Osteocyte (in vitro differentiated cells): ENCODE data around the gene PANK4. TPM values are rescaled to one million over a fixed set of nuclear protein-coding genes. Genes with fewer than 3 reads are reported as not detected.
"Not testable (repeated sequence)": the region's sequence is repeated elsewhere in the genome, so short reads cannot be mapped to it uniquely, and the experiment has no call there.

Source experiments
- DNase-seq: peaks from one replicate; pipeline ENCODE4 v3.0.0; 2021; ENCODE audit warnings: mixed read lengths; ENCODE audit not compliant: unreplicated experiment; ENCODE audit errors: extremely low spot score
- H3K27ac Mint-ChIP-seq: one replicate; pipeline ENCODE4 v1.8.0; 2021; ENCODE audit warnings: mild to moderate bottlenecking, mixed read lengths; ENCODE audit not compliant: unreplicated experiment
- H3K27me3 Mint-ChIP-seq: one replicate; pipeline ENCODE4 v1.8.0; 2021; ENCODE audit warnings: mixed read lengths; ENCODE audit not compliant: unreplicated experiment
- H3K36me3 Mint-ChIP-seq: one replicate; pipeline ENCODE4 v1.8.0; 2021; ENCODE audit warnings: mixed read lengths; ENCODE audit not compliant: unreplicated experiment
- H3K4me1 Mint-ChIP-seq: one replicate; pipeline ENCODE4 v1.8.0; 2021; ENCODE audit warnings: mixed read lengths; ENCODE audit not compliant: unreplicated experiment
- H3K4me3 Mint-ChIP-seq: one replicate; pipeline ENCODE4 v1.8.0; 2021; ENCODE audit warnings: mild to moderate bottlenecking, moderate library complexity, mixed read lengths; ENCODE audit not compliant: unreplicated experiment
- H3K9me3 Mint-ChIP-seq: one replicate; pipeline ENCODE4 v1.8.0; 2021; ENCODE audit warnings: mixed read lengths; ENCODE audit not compliant: unreplicated experiment
- total RNA-seq: library from RNA; stranded (reverse); gene quantifications from 2 replicates; pipeline ENCODE4 v1.2.1, GENCODE V29; 2021
- TF ChIP-seq, protein P1 (sequence below): fragments of 200-600 bp; sonication (generic); IDR thresholded peaks from 2 replicates; pipeline ENCODE4 v1.5.0; 2021; ENCODE audit warnings: antibody characterized with exemption, mild to moderate bottlenecking, moderate library complexity

Gene PANK4
- total RNA-seq, 1 donor from 2014 or later, result 34.4 TPM

DNA sequence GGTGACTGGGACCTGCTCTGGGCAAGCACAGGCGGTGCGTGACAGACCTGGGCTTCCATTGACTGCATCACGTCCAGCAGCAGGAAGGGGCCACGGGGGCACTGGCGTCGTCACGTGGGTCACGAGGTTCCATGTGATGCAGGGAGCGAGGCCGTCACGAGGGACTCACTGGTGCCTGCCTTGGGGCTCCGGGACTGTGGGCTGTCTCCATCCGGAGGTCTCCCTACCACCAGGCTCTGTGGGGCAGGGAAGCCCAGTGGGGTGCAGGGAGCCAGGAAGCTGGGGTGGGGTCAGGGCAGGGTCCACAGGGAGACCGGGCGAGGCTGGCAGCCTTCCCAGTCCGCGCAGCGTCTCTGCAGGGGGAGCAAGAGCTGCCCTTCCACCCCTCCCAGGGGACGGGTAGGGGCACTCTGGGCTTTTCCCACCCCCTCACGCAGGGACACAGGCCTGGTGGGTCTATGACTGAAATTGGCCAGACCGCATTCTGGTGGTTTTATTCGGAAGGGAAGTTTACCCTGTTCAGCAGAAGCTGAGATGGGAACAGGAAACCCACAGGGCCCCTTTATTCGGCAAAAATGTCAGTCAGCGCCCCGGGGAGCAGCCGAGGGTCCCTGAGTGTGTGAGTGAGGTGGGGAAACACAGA lies 29.4 kb upstream of the PANK4 start:
- TF ChIP-seq, protein P1, sequence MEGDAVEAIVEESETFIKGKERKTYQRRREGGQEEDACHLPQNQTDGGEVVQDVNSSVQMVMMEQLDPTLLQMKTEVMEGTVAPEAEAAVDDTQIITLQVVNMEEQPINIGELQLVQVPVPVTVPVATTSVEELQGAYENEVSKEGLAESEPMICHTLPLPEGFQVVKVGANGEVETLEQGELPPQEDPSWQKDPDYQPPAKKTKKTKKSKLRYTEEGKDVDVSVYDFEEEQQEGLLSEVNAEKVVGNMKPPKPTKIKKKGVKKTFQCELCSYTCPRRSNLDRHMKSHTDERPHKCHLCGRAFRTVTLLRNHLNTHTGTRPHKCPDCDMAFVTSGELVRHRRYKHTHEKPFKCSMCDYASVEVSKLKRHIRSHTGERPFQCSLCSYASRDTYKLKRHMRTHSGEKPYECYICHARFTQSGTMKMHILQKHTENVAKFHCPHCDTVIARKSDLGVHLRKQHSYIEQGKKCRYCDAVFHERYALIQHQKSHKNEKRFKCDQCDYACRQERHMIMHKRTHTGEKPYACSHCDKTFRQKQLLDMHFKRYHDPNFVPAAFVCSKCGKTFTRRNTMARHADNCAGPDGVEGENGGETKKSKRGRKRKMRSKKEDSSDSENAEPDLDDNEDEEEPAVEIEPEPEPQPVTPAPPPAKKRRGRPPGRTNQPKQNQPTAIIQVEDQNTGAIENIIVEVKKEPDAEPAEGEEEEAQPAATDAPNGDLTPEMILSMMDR, result no peak
- DNase-seq, result no peak
- peak overlapping the region; percentile 90 for H3K27ac Mint-ChIP-seq
- no peaks in the 10 kb centered on the region for H3K27me3 Mint-ChIP-seq
- no peaks in the 10 kb centered on the region for H3K9me3 Mint-ChIP-seq
- H3K36me3 Mint-ChIP-seq, result no peaks in the 10 kb centered on the region
- peak overlapping the region; percentile 66 for H3K4me3 Mint-ChIP-seq
- H3K4me1 Mint-ChIP-seq, result peaks cover 22% of the 10 kb centered on the region

DNA sequence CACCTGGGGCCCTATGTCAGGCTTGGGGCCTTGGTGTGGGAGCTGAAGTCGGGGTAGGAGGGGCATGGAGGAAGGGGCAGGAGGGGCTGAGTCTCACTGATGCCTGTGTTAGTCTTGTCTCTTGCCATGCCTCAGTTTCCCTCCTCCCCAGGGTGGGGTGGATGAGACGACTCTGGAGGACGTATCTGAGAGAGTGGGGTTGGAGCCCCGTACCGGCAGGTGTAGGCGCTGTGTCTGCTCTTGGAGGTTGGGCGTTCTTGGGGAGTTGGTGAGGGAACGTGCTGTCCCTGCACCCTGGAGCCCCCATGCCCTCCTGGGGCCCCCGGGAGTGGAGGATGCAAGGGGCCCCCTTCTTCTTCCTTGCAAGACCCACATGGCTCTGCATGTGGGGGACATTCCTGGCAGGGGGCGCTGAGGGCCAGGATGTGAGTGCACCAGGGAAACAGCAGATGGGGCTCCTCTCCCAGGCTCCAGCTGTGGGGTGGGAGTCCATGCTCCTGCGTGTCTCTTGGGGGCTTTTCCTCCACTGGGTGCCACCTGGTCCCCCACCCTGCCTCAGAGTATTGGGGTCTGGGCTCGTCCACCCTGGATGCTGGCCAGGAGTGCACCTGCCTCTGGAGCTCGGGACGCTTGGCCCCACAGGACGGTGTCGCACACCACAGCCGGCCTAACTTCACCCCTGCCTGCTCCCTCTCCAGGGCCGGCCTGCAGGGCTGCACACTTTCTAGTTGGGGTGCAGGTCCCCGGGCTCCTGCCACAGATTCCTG lies 28.4 kb upstream of the PANK4 start:
- Mint-ChIP-seq H3K4me1 (peaks cover 22% of the 10 kb centered on the region), H3K27ac (no peak overlapping the region), H3K36me3 (no peaks in the 10 kb centered on the region), H3K4me3 (no peak overlapping the region), H3K27me3 (no peaks in the 10 kb centered on the region), H3K9me3 (no peaks in the 10 kb centered on the region)
- DNase-seq, result no peak
- TF ChIP-seq, protein P1, result peak; percentile 52

DNA sequence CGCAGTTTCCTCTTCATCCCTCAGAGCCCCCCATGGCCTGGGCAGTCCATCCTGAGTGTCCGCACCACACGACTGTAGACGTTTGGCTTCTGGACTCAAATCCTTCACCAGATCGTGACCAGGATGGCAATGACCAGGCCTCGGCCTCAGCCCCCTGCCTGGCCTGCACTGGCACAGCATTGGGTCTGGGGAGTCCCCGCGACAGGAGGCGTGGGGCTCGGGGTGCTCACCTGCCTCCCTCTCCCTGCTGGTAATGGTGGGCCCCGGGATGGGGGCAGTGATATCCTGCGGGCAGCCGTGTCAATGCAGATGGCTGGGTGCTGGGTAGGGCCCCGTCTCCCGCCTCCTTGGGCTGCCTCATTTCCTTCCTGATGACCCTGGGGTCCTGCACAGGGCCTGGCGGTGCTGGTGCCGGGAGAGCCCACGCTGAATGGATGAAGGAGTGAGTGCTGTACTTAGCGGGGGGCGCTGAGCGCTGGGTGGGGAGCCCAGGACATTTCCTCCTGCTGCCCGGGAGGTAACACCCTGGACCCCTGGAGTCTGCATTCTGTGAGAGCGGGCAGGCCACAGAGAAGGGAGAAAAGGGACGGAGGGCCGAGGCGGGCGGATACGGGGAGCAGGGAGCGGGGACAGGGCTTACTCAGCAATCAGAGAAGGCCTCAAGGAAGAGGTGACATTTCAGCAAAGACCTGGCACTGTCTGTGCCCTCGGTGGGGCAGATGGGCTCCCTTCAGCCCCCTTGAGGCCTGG lies 27.6 kb upstream of the PANK4 start:
- TF ChIP-seq, protein P1, result no peak
- no peak overlapping the region for H3K4me3 Mint-ChIP-seq
- no peak overlapping the region for H3K27ac Mint-ChIP-seq
- no peak for DNase-seq
- no peaks in the 10 kb centered on the region for H3K9me3 Mint-ChIP-seq
- peaks cover 22% of the 10 kb centered on the region for H3K4me1 Mint-ChIP-seq
- no peaks in the 10 kb centered on the region for H3K27me3 Mint-ChIP-seq
- no peaks in the 10 kb centered on the region for H3K36me3 Mint-ChIP-seq

DNA sequence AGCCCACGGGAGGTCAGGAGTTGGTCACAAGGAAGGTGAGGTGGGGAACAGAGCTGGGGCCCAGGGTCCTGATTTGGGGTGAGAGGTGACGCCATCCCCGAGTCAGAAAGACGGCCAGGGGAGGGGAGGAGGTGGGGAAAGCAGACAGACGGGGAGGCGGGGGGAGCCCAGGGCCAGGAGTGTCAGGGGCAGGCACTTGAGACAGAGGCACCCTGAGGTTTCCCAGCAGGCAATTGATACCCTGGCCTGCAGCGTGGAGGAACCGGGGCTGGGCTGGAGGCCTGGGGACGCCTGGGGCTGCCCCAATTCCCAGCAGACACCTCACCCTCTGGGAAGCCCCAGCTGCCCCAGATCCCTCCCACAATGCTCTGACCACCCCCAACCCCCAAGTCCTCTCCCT lies 26.7 kb upstream of the PANK4 start:
- H3K9me3 Mint-ChIP-seq, H3K27ac Mint-ChIP-seq, H3K4me3 Mint-ChIP-seq, H3K36me3 Mint-ChIP-seq, DNase-seq, H3K27me3 Mint-ChIP-seq: not testable (repeated sequence)
- H3K4me1 Mint-ChIP-seq, result peaks cover 22% of the 10 kb centered on the region

DNA sequence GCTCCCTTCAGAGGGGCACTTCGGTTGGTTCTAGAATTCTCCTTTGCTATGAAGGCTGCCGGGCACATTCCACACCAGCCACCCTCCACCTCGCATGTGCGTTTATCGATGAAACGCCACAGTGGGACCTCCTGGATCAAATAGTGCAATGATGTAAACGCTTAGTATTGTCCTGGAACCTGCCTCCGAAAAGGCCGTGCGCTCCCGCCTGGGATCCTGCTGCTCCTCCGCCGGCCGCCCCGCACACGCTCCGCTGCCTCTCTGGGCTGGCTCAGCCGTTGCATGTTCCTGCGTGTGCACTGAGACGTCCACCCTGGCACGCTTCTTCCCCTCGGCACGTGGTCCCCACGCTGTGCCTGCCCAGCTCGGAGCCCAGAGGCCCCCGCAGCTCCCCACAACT lies 25.8 kb upstream of the PANK4 start:
- H3K4me1 Mint-ChIP-seq, result peaks cover 25% of the 10 kb centered on the region
- TF ChIP-seq, protein P1, result no peak
- no peaks in the 10 kb centered on the region for H3K27me3 Mint-ChIP-seq
- H3K27ac Mint-ChIP-seq, result no peak overlapping the region
- no peak for DNase-seq
- H3K9me3 Mint-ChIP-seq, result no peaks in the 10 kb centered on the region
- H3K4me3 Mint-ChIP-seq, result no peak overlapping the region
- H3K36me3 Mint-ChIP-seq, result no peaks in the 10 kb centered on the region

GRCh38 chr1:2551544-2551943 lies 25.1 kb upstream of the PANK4 start:
- not testable (repeated sequence) for DNase-seq, H3K4me3 Mint-ChIP-seq, H3K27me3 Mint-ChIP-seq, H3K9me3 Mint-ChIP-seq, H3K36me3 Mint-ChIP-seq, H3K27ac Mint-ChIP-seq
- H3K4me1 Mint-ChIP-seq, result peaks cover 26% of the 10 kb centered on the region

GRCh38 chr1:2550309-2550861 lies 24.0 kb upstream of the PANK4 start:
- not testable (repeated sequence) for DNase-seq, H3K9me3 Mint-ChIP-seq, H3K36me3 Mint-ChIP-seq, H3K27ac Mint-ChIP-seq, H3K27me3 Mint-ChIP-seq, H3K4me3 Mint-ChIP-seq
- peaks cover 15% of the 10 kb centered on the region for H3K4me1 Mint-ChIP-seq
